NCI-H2081 treated with DMSO at 0.1 percent for 48 hours (cell line): ENCODE measurements around the gene ASAH2.
"Not testable (repeated sequence)": the region's sequence is repeated elsewhere in the genome, so short reads cannot be mapped to it uniquely, and the experiment has no call there.

ENCODE experiments used
- DNase-seq: peaks from one replicate; lab custom pipeline; 2025; lab: John Stamatoyannopoulos, UW

Gene ASAH2

DNA sequence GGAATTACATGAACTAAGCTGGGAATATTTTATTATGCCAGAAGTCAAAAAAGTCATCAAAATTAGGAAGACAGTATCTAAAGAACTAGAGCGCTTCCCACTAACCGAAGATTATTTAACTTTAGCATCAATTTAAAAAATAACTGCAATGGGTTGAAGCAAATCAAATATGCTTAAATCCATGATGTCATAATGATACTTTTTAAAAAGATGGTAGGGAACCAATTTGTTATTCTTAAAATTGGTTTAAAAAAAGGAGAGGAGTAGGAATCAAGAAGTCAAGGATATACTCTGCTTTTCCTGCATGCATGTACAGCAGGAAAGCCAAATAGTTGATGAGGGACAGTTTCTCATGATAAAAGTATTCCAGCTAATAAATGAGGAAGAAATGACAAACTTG is 3.2 kb upstream of the ASAH2 start:
- no peak for DNase-seq

DNA sequence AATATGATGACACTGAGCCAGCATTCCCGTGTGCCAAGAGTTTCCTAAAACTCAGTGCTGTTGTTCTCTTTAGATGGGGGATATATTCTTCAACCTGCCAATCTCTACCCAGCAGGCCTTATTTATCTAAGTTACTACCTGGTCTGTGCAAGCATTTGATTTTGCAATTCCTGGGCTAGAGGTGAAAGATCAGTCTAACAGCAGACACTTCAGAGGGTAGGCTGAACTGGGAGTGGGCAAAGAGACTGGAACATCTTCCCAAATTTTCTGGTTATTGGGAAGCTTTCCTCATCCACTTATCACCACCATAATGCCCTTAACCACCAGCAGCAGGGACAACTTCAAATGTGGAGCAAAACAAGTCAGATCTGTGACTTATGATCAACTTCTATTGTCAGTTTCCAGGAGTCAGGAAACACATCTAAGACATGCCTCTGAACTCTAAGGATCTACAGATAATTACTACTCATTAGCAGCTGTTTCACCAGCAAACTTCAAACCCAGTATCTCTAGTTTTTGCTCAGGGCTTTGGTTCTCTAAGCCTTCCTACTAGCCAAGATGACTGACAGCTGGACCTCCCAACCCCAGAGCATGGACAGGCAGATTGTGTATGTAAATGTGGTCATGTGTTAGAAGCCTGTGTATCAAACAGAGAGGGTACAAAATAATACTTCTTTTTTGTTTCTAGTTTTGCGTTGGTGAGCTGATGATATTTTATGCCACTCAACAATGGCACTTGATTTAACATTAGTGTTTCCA is 1.0 kb downstream of the ASAH2 start:
- DNase-seq, result no peak

DNA sequence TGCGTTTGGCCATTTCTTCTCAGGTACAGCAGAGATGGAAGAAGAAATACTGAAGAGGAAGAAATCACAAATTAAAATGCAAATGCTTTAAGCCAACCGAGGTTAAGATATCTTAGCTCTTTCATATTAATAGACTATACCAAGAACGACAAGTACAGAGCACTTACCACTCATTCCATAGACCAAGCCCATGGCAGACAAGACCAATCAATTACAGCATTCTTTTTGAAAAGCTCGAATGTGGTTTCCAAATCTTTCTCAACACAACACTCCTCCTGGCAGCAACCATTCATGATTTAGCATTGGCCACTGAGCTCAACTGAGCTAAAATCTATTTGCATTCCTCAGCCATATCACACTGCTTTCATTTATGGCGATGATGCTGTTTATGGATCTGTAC is 2.7 kb downstream of the ASAH2 start:
- DNase-seq, result no peak

DNA sequence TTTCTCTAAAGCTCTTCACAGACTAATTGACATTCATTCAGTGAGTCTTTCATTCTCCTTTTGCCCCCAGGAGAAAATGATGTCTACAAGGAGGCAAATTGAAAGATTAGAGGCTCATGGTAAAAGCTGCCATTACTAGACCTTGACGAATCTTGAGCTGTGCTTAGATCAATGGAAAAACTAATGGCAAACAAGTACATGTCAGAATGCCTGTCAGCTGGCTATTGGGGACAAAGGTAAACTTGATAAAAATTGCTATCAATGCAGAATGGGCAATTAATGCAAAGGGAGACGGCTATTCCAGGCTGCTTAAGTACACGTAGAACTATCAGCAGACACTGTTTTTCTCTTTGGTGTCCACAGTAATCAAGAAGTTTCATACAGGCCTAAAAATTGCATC is 3.3 kb downstream of the ASAH2 start:
- no peak for DNase-seq

DNA sequence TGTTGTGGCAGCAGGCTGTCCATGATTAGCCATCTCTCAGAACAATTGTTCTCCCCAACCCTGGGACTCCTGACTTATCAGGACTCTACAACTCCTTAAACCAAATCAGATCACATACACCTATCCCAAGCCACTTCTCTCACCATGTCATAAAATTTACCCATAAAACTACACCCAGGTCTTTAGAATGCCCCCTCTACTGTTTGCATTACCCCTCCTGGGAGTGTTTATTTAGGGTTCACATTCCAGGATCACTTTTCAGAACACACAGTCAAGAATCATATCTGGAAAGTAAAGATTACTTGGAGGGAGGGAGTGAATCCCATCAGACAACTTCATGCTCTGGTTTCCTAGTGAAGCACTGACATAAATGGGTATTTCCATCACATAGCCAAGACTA is 7.1 kb downstream of the ASAH2 start:
- DNase-seq, result no peak

DNA sequence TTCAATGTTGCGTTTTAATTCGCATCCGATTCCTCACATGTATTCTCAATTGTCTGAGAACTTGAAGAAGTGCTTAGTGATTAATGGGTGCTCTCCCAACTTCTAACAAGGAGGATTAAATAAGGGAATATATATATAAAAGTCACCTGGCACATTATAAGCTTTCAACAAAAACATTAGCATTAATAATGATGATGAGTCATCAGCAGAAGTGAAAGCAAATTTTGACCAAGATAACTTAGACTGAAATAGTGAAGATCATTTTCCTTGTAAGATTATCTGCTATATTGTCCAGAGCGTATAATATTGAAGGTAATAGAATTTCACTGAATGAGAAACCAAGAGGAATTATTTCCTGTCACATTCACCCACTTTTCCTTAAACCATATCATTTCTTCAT is 8.5 kb downstream of the ASAH2 start:
- no peak for DNase-seq

DNA sequence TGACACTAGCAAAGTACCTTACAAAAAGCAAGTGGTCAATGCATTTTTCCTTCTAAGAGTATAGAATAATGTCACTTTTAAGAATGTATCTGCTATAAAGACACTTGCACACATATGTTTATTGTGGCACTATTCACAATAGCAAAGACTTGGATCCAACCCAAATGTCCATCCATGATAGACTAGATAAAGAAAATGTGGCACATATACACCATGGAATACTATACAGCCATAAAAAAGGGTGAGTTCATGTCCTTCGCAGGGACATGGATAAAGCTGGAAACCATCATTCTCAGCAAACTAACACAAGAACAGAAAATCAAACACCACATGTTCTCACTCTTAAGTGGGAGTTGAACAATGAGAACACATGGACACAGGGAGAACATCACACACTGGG is 9.8 kb downstream of the ASAH2 start:
- not testable (repeated sequence) for DNase-seq

DNA sequence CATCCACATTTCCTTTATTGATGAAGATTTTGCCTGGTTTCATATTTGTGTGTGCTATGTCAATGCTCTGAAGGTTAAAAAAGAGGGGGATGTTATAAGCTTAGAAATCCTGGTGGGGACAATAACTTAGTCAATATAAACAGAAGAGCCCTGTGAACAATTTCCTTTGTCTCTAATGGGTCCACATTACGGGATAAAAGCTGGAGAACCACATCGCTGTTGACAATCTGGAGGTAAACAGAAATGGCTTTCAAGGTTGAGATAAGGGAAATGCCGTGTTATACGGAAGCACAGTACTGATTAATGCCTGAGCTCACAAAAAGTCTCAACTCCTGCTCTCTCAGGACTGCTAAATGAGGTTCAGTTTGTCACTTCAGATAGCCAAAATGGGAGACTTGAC is 16.8 kb downstream of the ASAH2 start:
- DNase-seq, result no peak

DNA sequence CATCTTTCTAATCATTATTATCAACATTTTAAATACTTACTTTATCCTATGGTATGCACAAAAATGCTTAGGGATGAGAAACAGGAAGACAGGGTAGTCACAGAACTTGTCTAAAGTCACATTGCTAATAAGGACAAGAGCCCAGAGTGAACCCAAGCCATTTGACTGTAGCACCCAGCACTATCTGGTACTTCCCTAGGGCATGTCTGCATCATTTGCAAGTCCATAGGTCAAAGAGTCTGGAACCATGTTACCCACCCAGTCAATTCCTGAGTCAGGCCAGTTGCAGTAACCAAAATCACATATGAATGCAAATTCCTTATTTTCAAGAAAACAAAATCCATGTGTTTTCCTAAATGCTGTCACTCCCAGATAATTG is 19.1 kb downstream of the ASAH2 start:
- DNase-seq, result no peak

DNA sequence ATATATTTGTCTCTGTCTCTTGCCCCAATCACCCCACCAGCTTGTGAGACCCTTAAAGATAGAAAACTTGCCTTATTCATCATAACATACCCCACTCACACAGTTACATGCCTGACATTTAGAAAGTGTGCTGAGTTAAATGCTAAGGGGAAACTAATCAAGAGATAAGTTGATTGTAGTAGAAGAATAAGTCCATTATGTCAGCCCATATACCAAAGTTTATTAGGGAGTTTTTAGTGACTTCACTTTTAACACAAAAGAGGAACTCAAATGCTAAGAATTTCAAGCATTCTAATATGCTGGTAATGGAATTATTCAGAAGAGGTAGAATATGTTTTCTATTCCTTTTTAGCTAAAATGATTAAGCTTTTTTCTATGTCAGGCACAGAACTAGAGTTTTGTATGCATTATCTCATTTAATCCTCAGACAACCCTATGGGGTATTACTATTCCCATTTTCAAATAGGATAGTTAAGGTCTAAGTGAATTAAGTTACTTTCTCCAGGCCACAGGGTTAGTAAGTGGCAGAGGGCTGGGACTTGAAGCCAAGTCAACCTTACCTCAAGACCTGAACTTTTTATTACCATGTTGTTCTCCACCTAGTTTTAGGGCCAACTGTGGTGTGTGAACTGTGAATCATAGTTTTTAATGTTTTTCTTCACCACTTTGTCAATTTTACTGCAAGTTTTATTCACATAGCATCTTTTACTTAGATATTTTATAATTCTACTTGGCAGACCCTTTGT is 19.6 kb downstream of the ASAH2 start:
- no peak for DNase-seq

DNA sequence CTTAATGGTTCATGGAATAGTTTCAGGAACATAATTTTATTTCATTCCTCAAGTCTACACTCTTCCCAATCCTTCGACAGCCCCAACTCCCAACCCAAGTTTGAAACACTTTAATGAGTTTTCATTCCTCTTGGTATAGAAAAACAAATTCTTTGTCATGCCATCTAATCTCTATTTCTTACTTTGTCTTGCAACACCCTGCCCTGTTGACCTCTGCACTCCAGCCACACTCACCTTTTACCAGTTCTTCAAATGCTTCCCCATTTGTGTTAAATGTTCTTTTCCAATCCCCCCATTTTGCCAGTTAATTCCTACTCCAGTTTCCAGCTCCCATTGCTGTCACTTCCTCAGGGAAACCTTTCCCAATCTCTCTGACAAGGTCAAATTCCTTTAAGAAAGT is 21.9 kb downstream of the ASAH2 start:
- DNase-seq, result no peak

DNA sequence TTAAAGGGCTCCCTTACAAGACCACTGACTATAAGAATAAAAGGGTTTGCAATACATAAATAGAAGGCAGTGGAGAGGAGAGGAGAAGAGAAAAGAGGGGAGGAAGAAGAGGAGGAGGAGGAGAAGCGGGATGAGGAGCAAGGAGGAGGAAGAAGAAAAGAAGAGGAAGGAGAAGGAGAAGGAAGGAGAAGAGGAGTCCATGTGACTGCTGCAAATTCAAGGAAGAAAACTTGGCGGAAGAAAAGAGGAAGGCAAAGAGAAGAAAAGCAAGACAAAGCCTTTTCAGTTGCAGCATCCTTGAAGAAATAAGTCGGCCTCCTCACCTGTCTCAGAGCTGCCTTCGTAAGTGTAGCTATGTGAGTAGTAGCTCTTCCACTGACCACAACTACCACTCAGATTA is 22.6 kb downstream of the ASAH2 start:
- DNase-seq, result no peak

DNA sequence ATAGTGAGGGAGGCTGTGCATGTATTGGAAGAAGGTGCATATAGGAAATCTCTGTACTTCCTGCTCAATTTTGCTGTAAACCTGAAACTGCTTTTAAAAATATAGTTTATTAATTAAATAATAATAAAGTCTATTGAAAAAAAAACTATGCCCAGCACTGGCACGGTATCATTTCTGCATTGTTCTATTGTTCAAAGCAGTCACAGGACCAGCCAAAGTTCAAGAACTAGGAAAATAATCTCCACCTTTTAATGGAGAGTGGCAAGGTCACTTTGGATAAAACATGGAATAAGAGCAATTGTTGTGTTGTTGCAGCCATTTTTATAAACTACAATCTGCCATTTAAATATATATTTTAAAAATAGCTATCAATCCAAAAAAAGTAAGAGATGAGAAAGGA is 24.7 kb downstream of the ASAH2 start:
- DNase-seq, result no peak

DNA sequence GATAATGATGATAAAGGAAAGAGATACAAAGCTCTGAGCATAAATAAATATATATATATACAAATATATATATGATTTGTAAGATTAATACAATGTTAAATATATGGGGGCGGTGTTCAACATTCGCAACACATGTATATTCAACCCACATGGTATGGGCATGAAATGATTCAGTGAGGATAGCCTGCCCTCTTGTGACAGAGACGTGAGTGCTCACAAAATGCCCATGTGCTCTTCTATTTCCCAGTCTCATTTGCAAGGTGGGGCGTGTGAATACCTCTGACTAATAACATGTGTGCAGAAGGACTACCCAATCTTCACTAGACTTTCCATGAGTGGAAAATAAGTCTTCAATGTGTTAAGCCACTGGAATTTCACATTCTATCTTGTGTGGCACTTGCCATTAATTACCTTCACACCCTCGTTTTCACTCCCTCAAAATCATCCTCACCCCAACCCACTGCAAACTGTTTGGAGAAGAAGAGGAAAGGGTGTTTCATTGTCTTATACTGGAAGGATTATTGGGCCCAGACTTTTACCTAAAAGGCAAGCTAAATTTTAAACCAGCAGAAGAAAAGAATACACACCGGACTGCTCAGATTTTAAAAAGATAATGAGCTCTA is 26.9 kb downstream of the ASAH2 start:
- peak; percentile 3 for DNase-seq

DNA sequence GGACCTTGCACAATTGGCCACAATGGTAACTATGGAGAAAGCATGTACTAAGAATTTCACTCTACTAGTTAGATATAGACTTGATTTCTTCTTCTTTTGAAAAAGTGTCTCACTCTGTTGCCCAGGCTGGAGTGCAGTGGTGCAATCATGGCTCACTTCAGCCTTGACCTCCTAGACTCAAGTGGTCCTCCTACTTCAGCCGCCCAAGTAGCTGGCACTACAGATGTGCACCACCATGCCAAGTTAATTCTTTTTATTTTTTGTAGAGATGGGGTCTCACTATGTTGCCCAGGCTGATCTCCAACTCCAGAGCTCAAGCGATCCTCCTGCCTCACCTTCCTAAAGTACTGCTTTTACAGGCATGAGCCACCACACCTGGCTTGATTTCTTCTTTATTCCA is 29.1 kb downstream of the ASAH2 start:
- DNase-seq, result no peak

DNA sequence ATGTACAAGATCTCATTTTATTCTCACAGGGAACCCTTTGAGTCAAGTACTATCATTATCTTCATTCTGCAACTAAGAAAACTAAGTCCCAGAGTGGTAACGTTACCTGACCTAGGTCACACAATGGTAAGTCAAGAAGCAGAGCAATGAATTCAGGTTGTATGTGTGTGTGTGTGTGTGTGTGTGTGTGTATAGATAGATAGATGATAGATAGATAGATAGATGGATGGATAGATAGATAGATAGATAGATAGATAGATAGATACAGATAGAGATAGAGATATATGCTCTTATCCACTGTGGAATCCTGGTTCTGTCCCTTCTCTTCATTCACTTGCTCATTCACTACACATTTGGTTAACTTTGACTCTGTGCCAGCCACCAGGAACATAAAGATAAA is 29.8 kb downstream of the ASAH2 start:
- DNase-seq, result no peak

DNA sequence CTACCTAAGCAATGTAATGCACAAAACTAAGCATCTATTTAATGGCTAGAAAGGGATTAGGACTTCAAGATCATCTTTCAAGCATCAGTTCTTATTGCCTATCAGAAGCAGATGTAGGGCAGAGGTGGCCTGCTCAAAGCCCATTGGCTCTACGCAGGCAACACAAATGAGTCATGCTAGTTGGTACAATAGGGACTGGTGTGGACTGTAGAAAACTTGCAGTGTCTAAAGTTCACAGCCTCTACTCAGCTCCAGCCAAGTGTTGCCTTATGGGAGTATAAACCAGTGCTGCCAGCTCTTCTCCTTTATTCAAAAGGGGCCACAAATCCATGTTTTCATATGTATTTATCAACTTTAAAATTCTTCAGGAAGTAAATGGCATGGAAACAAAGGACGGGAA is 31.7 kb downstream of the ASAH2 start:
- no peak for DNase-seq

DNA sequence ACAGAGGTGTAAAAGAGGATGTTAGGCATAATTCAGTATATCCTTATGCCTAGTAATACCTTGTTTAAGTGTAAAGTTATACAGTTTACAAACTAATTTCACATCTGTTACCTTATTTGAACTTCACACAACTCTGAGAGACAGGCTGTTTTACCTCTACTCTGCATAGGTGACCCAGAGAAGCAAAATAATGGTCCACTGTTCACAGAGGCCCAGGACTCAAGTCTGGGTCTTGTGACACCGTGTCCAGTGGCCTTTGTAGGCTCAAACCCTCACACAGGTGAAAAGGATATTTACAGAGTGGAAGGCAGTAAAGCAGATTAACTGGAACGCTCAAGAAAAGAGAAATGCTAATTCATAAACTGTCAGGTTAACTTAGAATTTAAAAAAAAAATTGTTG is 32.1 kb downstream of the ASAH2 start:
- no peak for DNase-seq

DNA sequence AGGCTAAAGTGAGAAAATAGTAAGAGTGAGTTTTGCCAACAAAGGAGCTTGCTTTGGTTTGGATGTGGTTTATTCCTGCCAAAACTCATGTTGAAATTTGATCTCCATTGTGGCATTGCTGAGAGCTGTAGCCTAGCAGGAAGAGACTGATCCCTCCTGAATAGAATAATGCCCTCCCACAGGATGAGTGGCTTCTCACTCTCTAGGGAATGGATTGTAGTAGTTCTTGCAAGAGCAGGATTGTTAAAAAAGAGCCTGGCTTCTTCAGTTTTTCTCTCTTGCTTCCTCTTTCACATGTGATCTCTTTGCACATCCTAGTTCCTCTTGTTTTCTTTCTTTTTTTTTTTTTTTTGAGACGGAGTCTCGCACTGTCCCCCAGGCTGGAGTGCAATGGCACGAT is 34.4 kb downstream of the ASAH2 start:
- DNase-seq, result peak; percentile 1

DNA sequence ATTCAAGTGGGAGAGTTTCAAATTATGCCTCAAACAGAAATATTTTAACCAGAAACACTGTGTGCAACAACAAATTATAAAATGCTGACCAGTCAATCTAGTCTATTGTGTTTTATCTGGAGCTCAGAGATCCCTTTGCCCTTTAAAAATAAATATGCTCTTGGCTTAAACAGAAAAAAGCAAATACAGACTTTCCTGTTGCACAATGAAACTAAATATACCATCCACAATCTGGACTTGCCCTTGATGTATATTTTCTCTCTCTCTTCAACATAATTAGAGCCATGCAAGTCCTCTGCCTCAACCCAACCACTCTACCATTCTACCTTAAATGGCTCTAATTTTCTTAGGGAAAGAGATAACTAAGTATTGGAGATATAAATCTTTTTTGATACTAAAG is 34.9 kb downstream of the ASAH2 start:
- DNase-seq, result no peak

DNA sequence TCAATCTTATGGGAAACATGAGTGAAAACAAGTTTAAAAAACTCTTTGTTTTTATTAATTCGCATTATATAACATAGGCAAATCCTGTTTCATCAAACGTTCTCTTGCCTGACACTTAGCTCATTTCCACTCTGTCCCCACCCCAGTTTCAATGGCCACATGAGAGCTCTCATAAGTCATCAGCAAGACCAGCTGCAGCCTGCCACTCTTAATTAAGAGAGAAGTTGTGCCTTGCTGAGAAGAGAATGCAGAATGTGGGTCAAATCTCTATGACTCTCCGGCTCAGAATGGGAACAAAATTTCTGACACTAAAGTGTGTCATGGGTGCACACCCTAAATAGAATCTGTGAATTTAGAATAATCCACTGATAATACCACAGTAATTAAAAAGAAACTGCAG is 39.6 kb downstream of the ASAH2 start:
- no peak for DNase-seq

DNA sequence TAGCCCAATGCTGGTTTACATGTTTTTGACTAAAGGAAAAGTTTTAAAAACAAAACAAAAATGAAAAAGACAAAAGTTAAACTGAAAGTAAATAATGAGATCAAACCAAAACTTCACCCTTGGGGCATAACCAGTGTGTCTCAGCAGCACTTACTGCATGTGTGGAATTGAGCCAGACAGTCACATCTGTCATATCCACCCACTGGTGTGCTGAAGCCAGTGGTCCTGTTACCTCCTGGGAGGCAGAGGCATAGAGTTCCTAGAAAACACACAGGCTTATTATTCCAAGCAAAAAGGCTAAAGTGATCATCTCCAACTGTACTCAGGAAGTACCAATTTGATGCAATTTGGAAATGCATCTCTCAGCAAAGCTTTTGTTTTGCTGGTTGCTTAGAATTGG is 40.4 kb downstream of the ASAH2 start:
- no peak for DNase-seq
